CD4-positive, alpha-beta memory T cell (primary cell): ENCODE results near the gene CDYL. TPM values are rescaled to one million over a fixed set of nuclear protein-coding genes. Genes with fewer than 3 reads are reported as not detected.

Experiments
- CTCF ChIA-PET: fragments of 350-600 bp; sonication (Branson Sonifier 250); formaldehyde crosslinking; loops from one replicate; lab custom pipeline; 2021; ENCODE audit warnings: inconsistent platforms; ENCODE audit not compliant: partially characterized antibody; lab: Charles Lee
- POLR2A ChIA-PET: fragments of 350-600 bp; sonication (Branson Sonifier 250); formaldehyde crosslinking; loops from one replicate; lab custom pipeline; 2021; ENCODE audit not compliant: partially characterized antibody; lab: Charles Lee
- DNase-seq, 5 donors: peaks; one replicate each; pipeline versions ENCODE4 v3.0.0 to v3.0.0-alpha.2; 2020 to 2022; ENCODE audit warnings: mixed read lengths in 1 of 5
- H3K27ac ChIP-seq: one replicate; pipeline ENCODE4 v1.7.0; 2013; ENCODE audit warnings: low read depth, low read length
- H3K27me3 ChIP-seq: 2 replicates; pipeline ENCODE4 v1.7.0; 2013; ENCODE audit warnings: mild to moderate bottlenecking, low read length, moderate library complexity; ENCODE audit not compliant: insufficient read depth
- H3K36me3 ChIP-seq: 2 replicates; pipeline ENCODE4 v1.7.0; 2013; ENCODE audit warnings: mild to moderate bottlenecking, low read length, moderate library complexity; ENCODE audit not compliant: insufficient read depth
- H3K4me1 ChIP-seq: 2 replicates; pipeline ENCODE4 v1.7.0; 2013; ENCODE audit warnings: mild to moderate bottlenecking, low read length, moderate library complexity; ENCODE audit not compliant: insufficient read depth
- H3K4me3 ChIP-seq, 2 donors: one replicate each; pipeline ENCODE4 v1.7.0; 2013; ENCODE audit warnings: low read length in 2 of 2, mild to moderate bottlenecking in 1 of 2
- H3K9me3 ChIP-seq, 2 donors: one replicate each; pipeline ENCODE4 v1.7.0; 2013; ENCODE audit warnings: low read length in 2 of 2, control low read depth in 1 of 2; ENCODE audit not compliant: control insufficient read depth in 1 of 2
- H3K27ac Mint-ChIP-seq, 7 donors: one replicate each; pipeline ENCODE4 v1.8.0; 2020 to 2021; ENCODE audit warnings: mixed read lengths in 7 of 7, mild to moderate bottlenecking in 6 of 7, inconsistent platforms in 3 of 7, moderate library complexity in 3 of 7
- H3K27me3 Mint-ChIP-seq, 2 donors: one replicate each; pipeline ENCODE4 v1.8.0; 2020 to 2021; ENCODE audit warnings: mixed read lengths in 2 of 2
- H3K36me3 Mint-ChIP-seq, 2 donors: one replicate each; pipeline ENCODE4 v1.8.0; 2020 to 2021; ENCODE audit warnings: mixed read lengths in 2 of 2, inconsistent platforms in 1 of 2, mild to moderate bottlenecking in 1 of 2
- H3K4me1 Mint-ChIP-seq, 4 donors: one replicate each; pipeline ENCODE4 v1.8.0; 2020 to 2021; ENCODE audit warnings: mixed read lengths in 4 of 4, mild to moderate bottlenecking in 1 of 4
- H3K4me3 Mint-ChIP-seq, 8 donors: one replicate each; pipeline ENCODE4 v1.8.0; 2020 to 2021; ENCODE audit warnings: mixed read lengths in 8 of 8, mild to moderate bottlenecking in 7 of 8, moderate library complexity in 6 of 8, inconsistent platforms in 3 of 8
- H3K9me3 Mint-ChIP-seq, 8 donors: one replicate each; pipeline ENCODE4 v1.8.0; 2020 to 2021; ENCODE audit warnings: mixed read lengths in 8 of 8, mild to moderate bottlenecking in 5 of 8, inconsistent platforms in 3 of 8, moderate library complexity in 1 of 8
- intact Hi-C: fragments of 100-400 bp; cut with micrococcal nuclease; formaldehyde crosslinking; loops from one replicate; pipeline ENCODE4 v1.15.1; 2023
- polyA plus RNA-seq, 2 donors: library from polyadenylated mRNA; unstranded; fragments of 300-500 nt; fragmentation: Illumina TruSeq; gene quantifications; one replicate each; pipeline ENCODE4 v1.2.3, GENCODE V29; 2021
- total RNA-seq, 2 experiments: library from RNA; stranded (reverse); gene quantifications; one replicate each; pipeline ENCODE4 v1.2.3, GENCODE V29; 2021

Gene CDYL
- total and polyA plus RNA-seq, 4 experiments from 2014 or later, result 1.5 to 36.7 (median 19.2) TPM

GRCh38 chr6:4732691-4733315 is 43.4 kb upstream of the CDYL start:
- H3K9me3 Mint-ChIP-seq, result no peaks in the 10 kb centered on the region
- peaks cover 7 to 17% of the 10 kb centered on the region in 2 donors for H3K27me3 Mint-ChIP-seq
- H3K4me3 Mint-ChIP-seq, result peak overlapping the region in 2 of 8 donors; percentile 54 to 63
- no peak overlapping the region for H3K27ac Mint-ChIP-seq
- Histone ChIP-seq H3K9me3 (no peaks in the 10 kb centered on the region), H3K36me3 (no peaks in the 10 kb centered on the region), H3K27me3 (no peaks in the 10 kb centered on the region), H3K4me3 (no peak overlapping the region), H3K27ac (no peak overlapping the region), H3K4me1 (no peaks in the 10 kb centered on the region)
- ChIA-PET POLR2A (no interaction called here), CTCF (no interaction called here)
- peaks cover 0 to 3% (median 1%) of the 10 kb centered on the region in 4 donors for H3K4me1 Mint-ChIP-seq
- no peaks in the 10 kb centered on the region for H3K36me3 Mint-ChIP-seq
- DNase-seq, result no peak
- intact Hi-C loops, result no loop called here

DNA sequence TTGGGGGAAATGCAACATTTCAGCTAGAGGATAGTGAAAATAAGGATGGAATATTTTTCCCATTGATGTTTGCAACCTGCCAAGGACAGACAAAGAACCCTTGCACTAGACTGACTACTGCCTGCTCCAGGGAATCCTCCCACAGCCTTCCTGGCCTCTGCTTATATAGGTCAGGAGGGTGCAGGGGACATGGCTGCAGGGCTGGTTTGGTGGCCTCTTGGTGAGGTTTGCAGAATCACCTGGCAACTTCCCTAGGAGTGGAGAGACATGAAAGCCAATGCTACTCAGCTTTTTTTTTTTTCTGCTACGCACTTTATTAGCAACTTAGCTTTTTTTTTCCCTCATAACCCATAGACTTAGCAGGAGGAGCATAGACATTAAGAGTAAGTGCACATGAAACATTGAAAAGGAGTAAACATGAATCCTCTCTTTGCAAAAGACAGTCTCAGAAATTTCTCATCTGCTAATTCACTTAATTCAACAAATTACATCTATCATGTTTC is 39.8 kb upstream of the CDYL start:
- ChIA-PET POLR2A (no interaction called here), CTCF (no interaction called here)
- H3K4me3 Mint-ChIP-seq, result no peak overlapping the region
- H3K27ac ChIP-seq, result no peak overlapping the region
- no peaks in the 10 kb centered on the region for H3K27me3 ChIP-seq
- no peaks in the 10 kb centered on the region for H3K4me1 Mint-ChIP-seq
- no peaks in the 10 kb centered on the region for H3K9me3 ChIP-seq
- H3K4me1 ChIP-seq, result no peaks in the 10 kb centered on the region
- no peaks in the 10 kb centered on the region for H3K9me3 Mint-ChIP-seq
- H3K36me3 ChIP-seq, result no peaks in the 10 kb centered on the region
- no peaks in the 10 kb centered on the region for H3K36me3 Mint-ChIP-seq
- H3K27ac Mint-ChIP-seq, result no peak overlapping the region
- peaks cover 4 to 9% of the 10 kb centered on the region in 2 donors for H3K27me3 Mint-ChIP-seq
- DNase-seq, result no peak
- no peak overlapping the region for H3K4me3 ChIP-seq
- intact Hi-C loops, result no loop called here

DNA sequence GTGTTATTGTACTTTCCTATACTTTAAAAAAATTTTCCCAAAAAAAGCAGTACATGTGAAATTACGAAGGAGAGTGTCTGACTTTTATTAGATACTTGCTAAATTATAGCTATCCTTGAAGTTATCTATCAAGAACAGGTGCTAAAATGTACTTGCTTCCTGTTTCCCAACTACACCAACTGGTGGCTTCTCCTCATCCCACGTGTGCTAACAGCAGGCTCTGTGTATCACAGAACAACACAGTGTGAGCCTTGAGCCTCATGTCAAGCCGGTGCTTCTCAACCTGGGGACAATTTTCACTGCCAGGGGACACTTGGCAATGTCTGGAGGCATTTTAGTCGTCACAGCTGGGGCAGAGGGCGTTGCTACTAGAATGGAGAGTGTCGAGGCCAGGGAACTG is 36.2 kb upstream of the CDYL start:
- no peak overlapping the region for H3K4me3 ChIP-seq
- POLR2A ChIA-PET, result no interaction called here
- H3K4me1 ChIP-seq, result no peaks in the 10 kb centered on the region
- Mint-ChIP-seq H3K27me3 (peaks cover 3 to 7% of the 10 kb centered on the region in 2 donors), H3K36me3 (no peaks in the 10 kb centered on the region), H3K27ac (no peak overlapping the region), H3K4me3 (no peak overlapping the region), H3K4me1 (no peaks in the 10 kb centered on the region), H3K9me3 (no peaks in the 10 kb centered on the region)
- CTCF ChIA-PET, result no interaction called here
- no peak overlapping the region for H3K27ac ChIP-seq
- no peak for DNase-seq
- intact Hi-C loops, result no loop called here
- H3K27me3 ChIP-seq, result no peaks in the 10 kb centered on the region
- H3K9me3 ChIP-seq, result no peaks in the 10 kb centered on the region
- no peaks in the 10 kb centered on the region for H3K36me3 ChIP-seq

DNA sequence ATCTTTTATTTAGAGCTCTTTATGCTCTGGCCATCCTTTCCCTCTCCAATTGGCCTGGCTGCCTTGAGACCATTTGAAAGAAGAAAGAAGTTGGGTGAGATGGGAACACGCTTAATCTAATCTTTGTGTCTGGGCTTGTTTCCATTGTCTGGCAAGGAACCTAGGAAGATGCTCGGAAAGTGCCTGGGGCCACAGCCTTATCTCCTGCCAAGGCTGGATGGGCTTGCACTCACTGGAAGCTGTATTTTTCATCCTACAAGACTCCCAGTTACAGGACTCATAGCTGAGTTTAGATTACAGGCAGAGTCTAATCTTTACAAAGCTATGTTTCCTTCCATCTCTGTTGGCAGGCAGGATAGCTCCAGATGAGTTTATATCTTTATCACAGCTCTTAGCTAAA is 33.1 kb upstream of the CDYL start:
- CTCF ChIA-PET, result interaction anchor here (1.6 kb wide), 1 partner anchor 27 kb away, joined by 3 read pairs; no protein-coding TSS in a partner anchor
- H3K36me3 ChIP-seq, result no peaks in the 10 kb centered on the region
- POLR2A ChIA-PET, result no interaction called here
- H3K4me1 ChIP-seq, result no peaks in the 10 kb centered on the region
- DNase-seq, result no peak
- Mint-ChIP-seq H3K27ac (no peak overlapping the region), H3K27me3 (peaks cover 2 to 6% of the 10 kb centered on the region in 2 donors), H3K4me3 (no peak overlapping the region), H3K36me3 (no peaks in the 10 kb centered on the region), H3K4me1 (no peaks in the 10 kb centered on the region), H3K9me3 (no peaks in the 10 kb centered on the region)
- H3K4me3 ChIP-seq, result no peak overlapping the region
- no peaks in the 10 kb centered on the region for H3K27me3 ChIP-seq
- intact Hi-C loops, result no loop called here
- H3K9me3 ChIP-seq, result no peaks in the 10 kb centered on the region
- no peak overlapping the region for H3K27ac ChIP-seq

GRCh38 chr6:4743926-4744325 is 32.3 kb upstream of the CDYL start:
- ChIA-PET CTCF (interaction anchor here (1.6 kb wide), 1 partner anchor 27 kb away, joined by 3 read pairs; no protein-coding TSS in a partner anchor), POLR2A (no interaction called here)
- no peak for DNase-seq
- no peak overlapping the region for H3K27ac ChIP-seq
- H3K9me3 Mint-ChIP-seq, result no peaks in the 10 kb centered on the region
- no peaks in the 10 kb centered on the region for H3K36me3 Mint-ChIP-seq
- intact Hi-C loops, result no loop called here
- H3K27me3 ChIP-seq, result no peaks in the 10 kb centered on the region
- no peaks in the 10 kb centered on the region for H3K4me1 Mint-ChIP-seq
- H3K4me3 Mint-ChIP-seq, result no peak overlapping the region
- H3K27ac Mint-ChIP-seq, result no peak overlapping the region
- H3K4me3 ChIP-seq, result no peak overlapping the region
- no peaks in the 10 kb centered on the region for H3K9me3 ChIP-seq
- H3K36me3 ChIP-seq, result no peaks in the 10 kb centered on the region
- H3K4me1 ChIP-seq, result no peaks in the 10 kb centered on the region
- peaks cover 2 to 3% of the 10 kb centered on the region in 2 donors for H3K27me3 Mint-ChIP-seq

GRCh38 chr6:4747588-4747987 is 28.6 kb upstream of the CDYL start:
- CTCF ChIA-PET, result interaction anchor here (0.7 kb wide), 2 partner anchors 62 to 303 kb away, joined by 3 read pairs; no protein-coding TSS in a partner anchor
- Histone ChIP-seq H3K36me3 (no peaks in the 10 kb centered on the region), H3K9me3 (no peaks in the 10 kb centered on the region), H3K4me1 (no peaks in the 10 kb centered on the region), H3K4me3 (no peak overlapping the region), H3K27me3 (no peaks in the 10 kb centered on the region), H3K27ac (no peak overlapping the region)
- no peak for DNase-seq
- POLR2A ChIA-PET, result no interaction called here
- H3K27ac Mint-ChIP-seq, result no peak overlapping the region
- H3K27me3 Mint-ChIP-seq, result peaks cover 2% of the 10 kb centered on the region in 2 donors
- H3K4me1 Mint-ChIP-seq, result no peaks in the 10 kb centered on the region
- intact Hi-C loops, result no loop called here
- H3K9me3 Mint-ChIP-seq, result no peaks in the 10 kb centered on the region
- no peaks in the 10 kb centered on the region for H3K36me3 Mint-ChIP-seq
- no peak overlapping the region for H3K4me3 Mint-ChIP-seq

GRCh38 chr6:4751823-4752464 is 24.3 kb upstream of the CDYL start:
- H3K36me3 Mint-ChIP-seq, result no peaks in the 10 kb centered on the region
- Histone ChIP-seq H3K9me3 (no peaks in the 10 kb centered on the region), H3K4me1 (no peaks in the 10 kb centered on the region), H3K4me3 (no peak overlapping the region), H3K27ac (no peak overlapping the region), H3K27me3 (no peaks in the 10 kb centered on the region), H3K36me3 (no peaks in the 10 kb centered on the region)
- ChIA-PET CTCF (no interaction called here), POLR2A (no interaction called here)
- H3K9me3 Mint-ChIP-seq, result no peaks in the 10 kb centered on the region
- no peak for DNase-seq
- no peaks in the 10 kb centered on the region for H3K4me1 Mint-ChIP-seq
- no peak overlapping the region for H3K4me3 Mint-ChIP-seq
- intact Hi-C loops, result no loop called here
- H3K27ac Mint-ChIP-seq, result no peak overlapping the region
- peaks cover 7 to 9% of the 10 kb centered on the region in 2 donors for H3K27me3 Mint-ChIP-seq
